CD4-positive, alpha-beta memory T cell (primary cell): Measurements from ENCODE around the gene SLX4IP. TPM values are rescaled to one million over a fixed set of nuclear protein-coding genes. Genes with fewer than 3 reads are reported as not detected.
A peak's percentile ranks its signal among the peaks of the same experiment; 100 is the strongest.
"Not testable (repeated sequence)": the region's sequence is repeated elsewhere in the genome, so short reads cannot be mapped to it uniquely, and the experiment has no call there.

Source experiments
- CTCF ChIA-PET: fragments of 350-600 bp; sonication (Branson Sonifier 250); formaldehyde crosslinking; loops from one replicate; lab custom pipeline; 2021; ENCODE audit warnings: inconsistent platforms; ENCODE audit not compliant: partially characterized antibody; lab: Charles Lee
- POLR2A ChIA-PET: fragments of 350-600 bp; sonication (Branson Sonifier 250); formaldehyde crosslinking; loops from one replicate; lab custom pipeline; 2021; ENCODE audit not compliant: partially characterized antibody; lab: Charles Lee
- DNase-seq, 5 donors: peaks; one replicate each; pipeline versions ENCODE4 v3.0.0 to v3.0.0-alpha.2; 2020 to 2022; ENCODE audit warnings: mixed read lengths in 1 of 5
- H3K27ac ChIP-seq: one replicate; pipeline ENCODE4 v1.7.0; 2013; ENCODE audit warnings: low read depth, low read length
- H3K27me3 ChIP-seq: 2 replicates; pipeline ENCODE4 v1.7.0; 2013; ENCODE audit warnings: mild to moderate bottlenecking, low read length, moderate library complexity; ENCODE audit not compliant: insufficient read depth
- H3K36me3 ChIP-seq: 2 replicates; pipeline ENCODE4 v1.7.0; 2013; ENCODE audit warnings: mild to moderate bottlenecking, low read length, moderate library complexity; ENCODE audit not compliant: insufficient read depth
- H3K4me1 ChIP-seq: 2 replicates; pipeline ENCODE4 v1.7.0; 2013; ENCODE audit warnings: mild to moderate bottlenecking, low read length, moderate library complexity; ENCODE audit not compliant: insufficient read depth
- H3K4me3 ChIP-seq, 2 donors: one replicate each; pipeline ENCODE4 v1.7.0; 2013; ENCODE audit warnings: low read length in 2 of 2, mild to moderate bottlenecking in 1 of 2
- H3K9me3 ChIP-seq, 2 donors: one replicate each; pipeline ENCODE4 v1.7.0; 2013; ENCODE audit warnings: low read length in 2 of 2, control low read depth in 1 of 2; ENCODE audit not compliant: control insufficient read depth in 1 of 2
- H3K27ac Mint-ChIP-seq, 7 donors: one replicate each; pipeline ENCODE4 v1.8.0; 2020 to 2021; ENCODE audit warnings: mixed read lengths in 7 of 7, mild to moderate bottlenecking in 6 of 7, inconsistent platforms in 3 of 7, moderate library complexity in 3 of 7
- H3K27me3 Mint-ChIP-seq, 2 donors: one replicate each; pipeline ENCODE4 v1.8.0; 2020 to 2021; ENCODE audit warnings: mixed read lengths in 2 of 2
- H3K36me3 Mint-ChIP-seq, 2 donors: one replicate each; pipeline ENCODE4 v1.8.0; 2020 to 2021; ENCODE audit warnings: mixed read lengths in 2 of 2, inconsistent platforms in 1 of 2, mild to moderate bottlenecking in 1 of 2
- H3K4me1 Mint-ChIP-seq, 4 donors: one replicate each; pipeline ENCODE4 v1.8.0; 2020 to 2021; ENCODE audit warnings: mixed read lengths in 4 of 4, mild to moderate bottlenecking in 1 of 4
- H3K4me3 Mint-ChIP-seq, 8 donors: one replicate each; pipeline ENCODE4 v1.8.0; 2020 to 2021; ENCODE audit warnings: mixed read lengths in 8 of 8, mild to moderate bottlenecking in 7 of 8, moderate library complexity in 6 of 8, inconsistent platforms in 3 of 8
- H3K9me3 Mint-ChIP-seq, 8 donors: one replicate each; pipeline ENCODE4 v1.8.0; 2020 to 2021; ENCODE audit warnings: mixed read lengths in 8 of 8, mild to moderate bottlenecking in 5 of 8, inconsistent platforms in 3 of 8, moderate library complexity in 1 of 8
- intact Hi-C: fragments of 100-400 bp; cut with micrococcal nuclease; formaldehyde crosslinking; loops from one replicate; pipeline ENCODE4 v1.15.1; 2023
- polyA plus RNA-seq, 2 donors: library from polyadenylated mRNA; unstranded; fragments of 300-500 nt; fragmentation: Illumina TruSeq; gene quantifications; one replicate each; pipeline ENCODE4 v1.2.3, GENCODE V29; 2021
- total RNA-seq, 2 experiments: library from RNA; stranded (reverse); gene quantifications; one replicate each; pipeline ENCODE4 v1.2.3, GENCODE V29; 2021

SLX4IP gene
- total and polyA plus RNA-seq, 4 experiments from 2014 or later = 1.5 to 6.6 (median 4.0) TPM

DNA sequence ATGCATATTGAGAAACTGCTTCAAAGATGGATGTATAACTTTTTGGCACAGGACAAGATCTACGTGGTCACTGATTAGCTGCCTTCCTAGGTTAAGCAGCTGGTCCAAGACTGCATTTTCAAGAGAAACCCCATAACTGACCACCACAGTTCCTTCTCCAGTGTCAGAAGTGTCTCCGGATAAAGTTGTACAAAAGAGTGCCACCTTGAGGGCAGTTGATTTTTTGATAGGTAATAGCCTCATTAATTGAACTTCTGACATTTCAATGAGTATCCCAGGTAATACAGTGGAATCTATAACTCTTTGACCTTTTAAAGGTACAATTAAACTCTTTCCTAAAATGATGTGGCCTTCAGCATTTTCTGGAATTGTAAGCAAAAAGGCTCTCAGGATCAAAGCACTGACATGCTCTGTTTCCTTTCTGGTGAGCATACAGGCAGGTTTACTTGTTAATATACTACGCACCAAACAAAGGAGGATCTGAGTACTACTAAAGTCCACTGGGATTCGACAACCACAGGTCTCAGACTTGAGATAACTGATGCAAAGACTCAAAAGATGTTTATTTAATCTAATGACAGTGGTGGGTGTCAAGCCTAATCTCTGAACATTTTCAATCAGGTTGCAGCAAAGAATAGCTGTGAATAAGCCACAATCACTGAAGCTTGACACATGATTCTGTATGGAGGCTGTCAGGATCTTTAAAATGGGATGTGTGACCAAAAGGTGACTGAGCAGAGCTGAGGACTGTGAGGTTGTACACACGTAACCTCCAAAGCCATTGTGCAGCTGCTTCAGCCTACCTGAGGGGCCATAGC is 22.3 kb upstream of the SLX4IP start:
- H3K4me3 ChIP-seq = no peak overlapping the region
- intact Hi-C loops = no loop called here
- H3K27ac Mint-ChIP-seq = no peak overlapping the region
- H3K9me3 Mint-ChIP-seq = no peaks in the 10 kb centered on the region
- CTCF ChIA-PET = interaction anchor here (0.9 to 3.0 kb wide), 4 partner anchors 10 to 49 kb away, joined by 3 to 12 read pairs (median 3); no protein-coding TSS in a partner anchor
- H3K36me3 Mint-ChIP-seq = peaks cover 27 to 33% of the 10 kb centered on the region in 2 donors
- H3K4me3 Mint-ChIP-seq = no peak overlapping the region
- H3K9me3 ChIP-seq = no peaks in the 10 kb centered on the region
- H3K4me1 Mint-ChIP-seq = peaks cover 0 to 19% (median 9%) of the 10 kb centered on the region in 4 donors
- no peaks in the 10 kb centered on the region for H3K4me1 ChIP-seq
- H3K27me3 ChIP-seq = no peaks in the 10 kb centered on the region
- POLR2A ChIA-PET = no interaction called here
- H3K27ac ChIP-seq = no peak overlapping the region
- H3K36me3 ChIP-seq = no peaks in the 10 kb centered on the region
- DNase-seq = no peak
- no peaks in the 10 kb centered on the region for H3K27me3 Mint-ChIP-seq

DNA sequence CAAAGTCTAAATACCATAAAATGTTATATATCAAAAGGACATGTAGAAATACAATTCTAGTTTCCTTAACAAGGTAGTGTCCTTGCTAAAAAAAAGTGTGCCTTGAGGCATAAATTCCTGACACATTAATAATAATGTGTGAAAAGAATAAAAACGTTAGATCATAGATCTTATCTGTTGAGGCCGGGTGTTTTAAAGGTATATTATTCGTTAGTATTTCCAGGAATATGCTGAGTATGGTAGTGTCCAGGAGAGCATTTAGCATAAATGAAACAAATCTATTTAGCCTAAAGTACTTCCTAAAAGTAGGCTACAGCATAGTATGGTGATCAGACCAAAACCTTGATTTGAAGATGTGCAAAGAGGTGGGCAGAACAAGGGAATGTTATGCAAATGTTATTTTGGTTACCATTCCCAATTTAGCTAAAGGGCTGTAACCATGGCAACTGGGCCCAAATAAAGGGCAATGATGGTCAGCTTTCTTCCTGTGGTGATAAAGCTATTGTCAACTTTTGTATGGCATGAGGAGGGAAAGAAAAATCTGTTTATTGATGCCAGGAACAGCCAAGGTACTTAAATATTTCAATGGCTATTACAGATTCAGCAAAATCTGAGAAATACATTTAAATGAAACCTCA is 20.0 kb upstream of the SLX4IP start:
- ChIA-PET CTCF (interaction anchor here (1.1 to 3.0 kb wide), 2 partner anchors 10 to 12 kb away, joined by 3 to 12 read pairs; no protein-coding TSS in a partner anchor), POLR2A (no interaction called here)
- Mint-ChIP-seq H3K9me3 (no peaks in the 10 kb centered on the region), H3K4me3 (no peak overlapping the region), H3K36me3 (peaks cover 33 to 39% of the 10 kb centered on the region in 2 donors), H3K27ac (peak overlapping the region in 3 of 7 donors; percentile 4 to 80 (median 30)), H3K27me3 (no peaks in the 10 kb centered on the region), H3K4me1 (peaks cover 1 to 25% (median 13%) of the 10 kb centered on the region in 4 donors)
- no peak for DNase-seq
- Histone ChIP-seq H3K27me3 (no peaks in the 10 kb centered on the region), H3K4me1 (no peaks in the 10 kb centered on the region), H3K4me3 (no peak overlapping the region), H3K9me3 (no peaks in the 10 kb centered on the region), H3K27ac (no peak overlapping the region), H3K36me3 (peaks cover 1% of the 10 kb centered on the region)
- intact Hi-C loops = no loop called here

DNA sequence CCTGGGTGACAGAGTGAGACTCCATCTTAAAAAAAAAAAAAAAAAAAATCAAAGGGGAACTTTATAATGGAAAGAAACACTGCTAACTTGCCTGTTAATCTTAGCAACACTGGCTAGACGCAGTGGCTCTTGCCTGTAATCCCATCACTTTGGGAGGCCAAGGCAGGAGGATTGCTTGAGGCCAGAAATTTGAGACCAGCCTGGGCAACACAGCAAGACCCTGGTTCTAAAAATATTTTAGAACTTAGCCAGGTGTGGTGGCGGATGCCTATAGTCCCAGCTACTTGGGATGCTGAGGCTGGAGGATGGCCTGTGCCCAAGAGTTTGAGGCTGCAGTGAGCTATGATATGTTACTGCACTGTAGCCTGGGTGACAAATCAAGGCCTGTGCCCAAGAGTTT is 17.9 kb upstream of the SLX4IP start:
- H3K4me3 Mint-ChIP-seq, H3K27me3 ChIP-seq, intact Hi-C loops, H3K27me3 Mint-ChIP-seq, H3K4me1 ChIP-seq, DNase-seq, H3K36me3 ChIP-seq, H3K4me3 ChIP-seq, H3K27ac ChIP-seq, H3K9me3 ChIP-seq, H3K9me3 Mint-ChIP-seq, CTCF ChIA-PET: not testable (repeated sequence)
- H3K36me3 Mint-ChIP-seq = peaks cover 33 to 41% of the 10 kb centered on the region in 2 donors
- H3K4me1 Mint-ChIP-seq = peaks cover 7 to 25% (median 18%) of the 10 kb centered on the region in 4 donors
- POLR2A ChIA-PET = interaction anchor here (1.5 kb wide), 1 partner anchor 17 kb away, joined by 3 read pairs; the partner anchor contains the start of gene SLX4IP
- peak overlapping the region in 1 of 7 donors; percentile 81 for H3K27ac Mint-ChIP-seq

- peak overlapping the region in 1 of 7 donors; percentile 23 for H3K27ac Mint-ChIP-seq
- H3K9me3 Mint-ChIP-seq = no peaks in the 10 kb centered on the region
- ChIA-PET POLR2A (no interaction called here), CTCF (interaction anchor here (1.8 kb wide), 1 partner anchor 441 kb away, joined by 4 read pairs; no protein-coding TSS in a partner anchor)
- intact Hi-C loops = no loop called here
- no peaks in the 10 kb centered on the region for H3K9me3 ChIP-seq
- no peak overlapping the region for H3K4me3 Mint-ChIP-seq
- H3K4me3 ChIP-seq = no peak overlapping the region
- H3K36me3 Mint-ChIP-seq = peaks cover 34 to 39% of the 10 kb centered on the region in 2 donors
- no peaks in the 10 kb centered on the region for H3K27me3 Mint-ChIP-seq
- no peak for DNase-seq
- H3K27me3 ChIP-seq = no peaks in the 10 kb centered on the region
- H3K4me1 Mint-ChIP-seq = peaks cover 7 to 28% (median 19%) of the 10 kb centered on the region in 4 donors
- H3K36me3 ChIP-seq = peaks cover 7% of the 10 kb centered on the region
- H3K4me1 ChIP-seq = no peaks in the 10 kb centered on the region
- no peak overlapping the region for H3K27ac ChIP-seq
These were observed 15.5 kb upstream of the SLX4IP start for GRCh38 chr20:10419550-10420133.

- Mint-ChIP-seq H3K36me3 (peaks cover 18% of the 10 kb centered on the region in 2 donors), H3K4me3 (no peak overlapping the region), H3K9me3 (no peaks in the 10 kb centered on the region), H3K27me3 (no peaks in the 10 kb centered on the region), H3K27ac (peak overlapping the region in 1 of 7 donors; percentile 2), H3K4me1 (peaks cover 9 to 17% (median 13%) of the 10 kb centered on the region in 4 donors)
- Histone ChIP-seq H3K36me3 (peaks cover 7% of the 10 kb centered on the region), H3K27ac (no peak overlapping the region), H3K9me3 (no peaks in the 10 kb centered on the region), H3K4me3 (no peak overlapping the region), H3K4me1 (no peaks in the 10 kb centered on the region), H3K27me3 (no peaks in the 10 kb centered on the region)
- CTCF ChIA-PET = interaction anchor here (1.0 to 1.7 kb wide), 3 partner anchors 10 to 444 kb away, joined by 3 to 5 read pairs (median 4); partner anchors contain the start of gene MKKS
- intact Hi-C loops = no loop called here
- POLR2A ChIA-PET = interaction anchor here (1.1 kb wide), 1 partner anchor 11 kb away, joined by 5 read pairs; the partner anchor contains the start of genes MKKS and SLX4IP
- DNase-seq = no peak
These were observed 11.4 kb upstream of the SLX4IP start for GRCh38 chr20:10423735-10424134.

DNA sequence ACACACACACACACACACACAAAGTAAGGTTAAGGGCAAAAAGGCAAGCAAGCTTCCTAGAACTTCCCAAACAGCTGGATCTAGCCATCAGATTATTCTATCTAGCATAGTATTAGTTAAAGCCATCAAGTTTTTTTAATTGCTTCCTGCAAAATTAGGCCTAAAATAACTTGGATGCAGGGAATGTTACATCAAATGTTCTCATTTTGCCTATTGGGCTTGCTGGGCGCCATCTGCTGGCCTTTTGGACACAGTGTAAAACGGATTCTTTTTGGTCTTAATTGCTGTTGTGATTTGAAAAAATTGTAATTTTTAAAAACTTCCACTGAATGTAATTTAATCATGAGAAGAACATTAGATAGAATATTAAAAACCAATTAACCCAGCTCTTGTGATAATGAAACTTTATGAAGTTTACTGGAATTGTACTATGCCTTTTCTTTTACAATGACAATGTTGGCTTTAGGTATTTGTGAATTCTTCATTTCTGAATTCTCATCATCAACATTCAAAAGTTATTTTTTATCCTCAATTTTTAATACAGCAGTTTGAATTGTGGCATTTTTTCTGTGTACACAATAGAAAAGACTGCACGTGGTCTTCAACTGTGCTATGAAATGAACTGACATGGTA is 7.9 kb upstream of the SLX4IP start:
- intact Hi-C loops = loop anchor here (1.0 kb wide), 1 partner anchor 449 kb away; no protein-coding TSS in a partner anchor
- peaks cover 27 to 41% (median 38%) of the 10 kb centered on the region in 4 donors for H3K4me1 Mint-ChIP-seq
- H3K27ac Mint-ChIP-seq = peak overlapping the region in 3 of 7 donors; percentile 1 to 63 (median 43)

More for the DNA sequence above, 7.9 kb upstream of the SLX4IP start:
- Histone ChIP-seq H3K4me3 (no peak overlapping the region), H3K27me3 (no peaks in the 10 kb centered on the region), H3K36me3 (no peaks in the 10 kb centered on the region), H3K4me1 (peaks cover 17% of the 10 kb centered on the region), H3K9me3 (no peaks in the 10 kb centered on the region), H3K27ac (no peak overlapping the region)
- Mint-ChIP-seq H3K36me3 (peaks cover 8 to 10% of the 10 kb centered on the region in 2 donors), H3K4me3 (no peak overlapping the region), H3K27me3 (no peaks in the 10 kb centered on the region), H3K9me3 (no peaks in the 10 kb centered on the region)
- CTCF ChIA-PET = interaction anchor here (0.6 to 7.4 kb wide), 30 partner anchors 8 to 1019 kb away, joined by 3 to 85 read pairs (median 4); partner anchors contain the start of genes ANKEF1 and SLX4IP
- peak; percentile 33 to 53 (median 43) for DNase-seq
- POLR2A ChIA-PET = interaction anchor here (0.6 to 0.9 kb wide), 3 partner anchors 111 to 449 kb away, joined by 3 to 4 read pairs (median 3); no protein-coding TSS in a partner anchor
